Measurements from ENCODE around the gene ADAMTS7.
"Not testable (repeated sequence)": the region's sequence is repeated elsewhere in the genome, so short reads cannot be mapped to it uniquely, and the experiment has no call there.

Gene ADAMTS7

DNA sequence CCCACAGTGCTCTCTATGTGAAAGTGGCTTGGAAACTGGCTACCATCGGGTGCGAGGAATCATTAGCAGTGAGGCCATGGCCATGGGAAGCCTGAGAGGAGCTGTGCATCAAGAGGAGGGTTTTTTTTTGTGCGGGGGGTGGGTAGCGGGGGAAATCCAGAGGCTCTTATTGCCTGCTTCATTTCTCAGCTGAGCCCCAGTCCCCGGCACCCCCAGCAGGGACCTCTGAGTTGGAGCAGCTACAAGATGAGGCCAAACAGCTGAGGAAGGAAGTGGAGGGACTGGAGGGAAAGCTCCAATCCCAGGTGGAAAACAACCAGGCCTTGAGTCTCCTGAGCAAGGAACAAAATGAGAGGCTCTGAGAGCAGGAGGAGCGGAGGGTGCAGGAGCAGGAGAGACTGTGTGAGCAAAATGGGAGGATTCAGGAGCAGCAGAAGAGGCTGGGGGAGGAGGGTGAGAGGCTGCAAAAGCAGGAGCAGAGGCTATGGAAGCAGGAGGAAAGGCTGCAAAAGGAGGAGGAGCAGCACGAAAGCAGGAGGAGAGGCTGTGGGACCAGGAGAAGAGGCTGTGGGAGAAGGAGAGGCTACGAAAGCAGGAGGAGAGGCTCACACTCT, 76.7 kb downstream of the ADAMTS7 start:
- Histone ChIP-seq H3K36me3 (replicated peaks in 1 of 2; ENCODE audit: control insufficient read depth in 2 of 2, insufficient read depth in 2 of 2, low read length in 2 of 2) (no peaks in the 10 kb centered on the region), H3K4me2 (ENCODE audit: insufficient read depth, low read length, poor library complexity, severe bottlenecking) (no peak overlapping the region), H4K91ac (ENCODE audit: low read depth, low read length, poor library complexity) (no peak overlapping the region), H2BK15ac (ENCODE audit: low read length) (no peak overlapping the region), H2BK12ac (ENCODE audit: low read length) (no peak overlapping the region), H3K14ac (ENCODE audit: low read length) (no peak overlapping the region), H3K4me1 (ENCODE audit: control insufficient read depth in 2 of 2, insufficient read depth in 1 of 2, low read depth in 1 of 2, low read length in 2 of 2) (no peaks in the 10 kb centered on the region), H3K23ac (ENCODE audit: low read depth, low read length, poor library complexity) (no peak overlapping the region), H3K4me3 (ENCODE audit: low read length in 2 of 2) (no peak overlapping the region), H2BK5ac (ENCODE audit: low read length) (no peak overlapping the region), H3K4ac (ENCODE audit: low read length) (no peak overlapping the region), H2AFZ (ENCODE audit: low read length) (no peak overlapping the region), H3K79me1 (ENCODE audit: low read depth, low read length) (no peaks in the 10 kb centered on the region), H3K27me3 (ENCODE audit: control insufficient read depth in 3 of 3, insufficient read depth in 3 of 3, low read depth in 1 of 3, low read length in 3 of 3) (peaks cover 0 to 38% (median 0%) of the 10 kb centered on the region in 3 experiments), H2BK120ac (ENCODE audit: low read depth, low read length) (no peak overlapping the region), H2AK5ac (ENCODE audit: low read depth, low read length) (peak overlapping the region; percentile 14), H3K9ac (ENCODE audit: low read depth, low read length, poor library complexity) (peak overlapping the region; percentile 50), H3K27ac (replicated peaks; ENCODE audit: low read length) (no peak overlapping the region), H3K9me3 (replicated peaks in 1 of 2; ENCODE audit: control insufficient read depth in 2 of 2, insufficient read depth in 1 of 2, low read depth in 1 of 2, low read length in 2 of 2) (no peaks in the 10 kb centered on the region), H3K18ac (ENCODE audit: low read length) (peak overlapping the region; percentile 70), H4K8ac (ENCODE audit: low read depth, low read length) (no peak overlapping the region)
- WGBS, 2 donors (ENCODE audit: extremely low coverage in 2 of 2, insufficient read length in 2 of 2, insufficient replicate concordance in 1 of 2), result no CpG with 5 or more reads among the region's 8 CpGs
- no peak for DNase-seq (ENCODE audit: low spot score)

DNA sequence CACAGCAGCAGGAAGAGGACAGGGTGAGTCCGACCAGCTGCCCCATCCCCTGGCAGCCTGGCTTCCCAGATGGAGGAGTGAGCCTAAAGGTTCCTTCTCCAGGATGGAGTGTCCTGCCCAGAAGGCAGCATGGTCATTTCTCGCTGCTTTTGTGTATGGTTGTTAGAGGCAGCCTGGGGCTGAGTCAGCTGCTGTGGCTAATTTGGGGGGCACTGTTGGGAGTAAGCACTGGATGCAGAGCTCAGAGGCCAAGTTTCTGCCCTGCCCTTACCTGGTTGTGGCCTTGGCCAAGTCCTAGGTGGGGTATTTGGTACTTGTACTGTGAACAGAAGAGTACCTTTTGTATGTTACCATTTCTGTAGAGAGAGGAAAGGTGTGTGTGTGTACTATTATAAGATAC, 78.6 kb downstream of the ADAMTS7 start:
- no peaks in the 10 kb centered on the region for H3K79me1 ChIP-seq (ENCODE audit: low read depth, low read length)
- no peaks in the 10 kb centered on the region for H3K9me3 ChIP-seq (replicated peaks in 1 of 2; ENCODE audit: control insufficient read depth in 2 of 2, insufficient read depth in 1 of 2, low read depth in 1 of 2, low read length in 2 of 2)
- H2AK5ac ChIP-seq (ENCODE audit: low read depth, low read length), result no peak overlapping the region
- no peak overlapping the region for H3K23ac ChIP-seq (ENCODE audit: low read depth, low read length, poor library complexity)
- H3K4me3 ChIP-seq (ENCODE audit: low read length in 2 of 2), result no peak overlapping the region
- no peak overlapping the region for H2BK5ac ChIP-seq (ENCODE audit: low read length)
- H3K18ac ChIP-seq (ENCODE audit: low read length), result no peak overlapping the region
- H4K8ac ChIP-seq (ENCODE audit: low read depth, low read length), result no peak overlapping the region
- no peaks in the 10 kb centered on the region for H3K36me3 ChIP-seq (replicated peaks in 1 of 2; ENCODE audit: control insufficient read depth in 2 of 2, insufficient read depth in 2 of 2, low read length in 2 of 2)
- no peak for DNase-seq (ENCODE audit: low spot score)
- no peak overlapping the region for H2BK120ac ChIP-seq (ENCODE audit: low read depth, low read length)
- H4K91ac ChIP-seq (ENCODE audit: low read depth, low read length, poor library complexity), result no peak overlapping the region
- no peak overlapping the region for H3K27ac ChIP-seq (replicated peaks; ENCODE audit: low read length)
- H3K14ac ChIP-seq (ENCODE audit: low read length), result no peak overlapping the region
- H3K4ac ChIP-seq (ENCODE audit: low read length), result no peak overlapping the region
- H2AFZ ChIP-seq (ENCODE audit: low read length), result no peak overlapping the region
- no peak overlapping the region for H2BK12ac ChIP-seq (ENCODE audit: low read length)
- no CpG with 5 or more reads among the region's 2 CpGs for WGBS, 2 donors (ENCODE audit: extremely low coverage in 2 of 2, insufficient read length in 2 of 2, insufficient replicate concordance in 1 of 2)
- H3K4me1 ChIP-seq (ENCODE audit: control insufficient read depth in 2 of 2, insufficient read depth in 1 of 2, low read depth in 1 of 2, low read length in 2 of 2), result no peaks in the 10 kb centered on the region
- no peak overlapping the region for H3K9ac ChIP-seq (ENCODE audit: low read depth, low read length, poor library complexity)
- no peak overlapping the region for H3K4me2 ChIP-seq (ENCODE audit: insufficient read depth, low read length, poor library complexity, severe bottlenecking)
- H2BK15ac ChIP-seq (ENCODE audit: low read length), result no peak overlapping the region
- peaks cover 0 to 44% (median 0%) of the 10 kb centered on the region in 3 experiments for H3K27me3 ChIP-seq (ENCODE audit: control insufficient read depth in 3 of 3, insufficient read depth in 3 of 3, low read depth in 1 of 3, low read length in 3 of 3)

DNA sequence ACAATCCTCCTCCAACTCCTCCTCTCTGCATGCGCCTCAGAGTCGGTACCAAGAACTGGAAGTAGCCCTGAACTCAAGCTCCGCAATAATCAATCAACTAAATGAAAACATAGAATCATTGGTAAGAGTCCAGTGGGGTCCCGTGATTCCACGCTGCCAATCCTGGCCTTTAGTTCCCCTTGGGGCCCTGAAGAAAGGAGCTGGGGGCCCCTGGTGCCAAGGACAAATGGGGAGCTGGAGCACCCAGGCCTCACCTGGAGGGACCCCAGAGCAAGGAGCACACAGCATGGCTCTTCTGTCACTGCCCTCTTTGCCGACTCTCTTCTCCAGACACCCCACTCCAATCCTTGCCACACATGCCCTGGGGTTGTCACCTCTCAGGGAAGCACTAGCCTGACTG, 80.3 kb downstream of the ADAMTS7 start:
- Histone ChIP-seq H3K9ac (ENCODE audit: low read depth, low read length, poor library complexity) (no peak overlapping the region), H3K79me1 (ENCODE audit: low read depth, low read length) (no peaks in the 10 kb centered on the region), H3K4me1 (ENCODE audit: control insufficient read depth in 2 of 2, insufficient read depth in 1 of 2, low read depth in 1 of 2, low read length in 2 of 2) (no peaks in the 10 kb centered on the region), H3K27me3 (ENCODE audit: control insufficient read depth in 3 of 3, insufficient read depth in 3 of 3, low read depth in 1 of 3, low read length in 3 of 3) (peaks cover 0 to 49% (median 0%) of the 10 kb centered on the region in 3 experiments), H3K9me3 (replicated peaks in 1 of 2; ENCODE audit: control insufficient read depth in 2 of 2, insufficient read depth in 1 of 2, low read depth in 1 of 2, low read length in 2 of 2) (no peaks in the 10 kb centered on the region), H2BK5ac (ENCODE audit: low read length) (no peak overlapping the region), H3K4me2 (ENCODE audit: insufficient read depth, low read length, poor library complexity, severe bottlenecking) (no peak overlapping the region), H2BK12ac (ENCODE audit: low read length) (no peak overlapping the region), H3K36me3 (replicated peaks in 1 of 2; ENCODE audit: control insufficient read depth in 2 of 2, insufficient read depth in 2 of 2, low read length in 2 of 2) (no peaks in the 10 kb centered on the region), H3K27ac (replicated peaks; ENCODE audit: low read length) (no peak overlapping the region), H3K14ac (ENCODE audit: low read length) (no peak overlapping the region), H2BK15ac (ENCODE audit: low read length) (no peak overlapping the region), H4K8ac (ENCODE audit: low read depth, low read length) (no peak overlapping the region), H3K4ac (ENCODE audit: low read length) (no peak overlapping the region), H3K18ac (ENCODE audit: low read length) (no peak overlapping the region), H3K23ac (ENCODE audit: low read depth, low read length, poor library complexity) (no peak overlapping the region), H3K4me3 (ENCODE audit: low read length in 2 of 2) (no peak overlapping the region), H4K91ac (ENCODE audit: low read depth, low read length, poor library complexity) (no peak overlapping the region), H2AFZ (ENCODE audit: low read length) (no peak overlapping the region), H2AK5ac (ENCODE audit: low read depth, low read length) (no peak overlapping the region), H2BK120ac (ENCODE audit: low read depth, low read length) (no peak overlapping the region)
- WGBS, 2 donors (ENCODE audit: extremely low coverage in 2 of 2, insufficient read length in 2 of 2, insufficient replicate concordance in 1 of 2), result no CpG with 5 or more reads among the region's 6 CpGs
- DNase-seq (ENCODE audit: low spot score), result no peak

DNA sequence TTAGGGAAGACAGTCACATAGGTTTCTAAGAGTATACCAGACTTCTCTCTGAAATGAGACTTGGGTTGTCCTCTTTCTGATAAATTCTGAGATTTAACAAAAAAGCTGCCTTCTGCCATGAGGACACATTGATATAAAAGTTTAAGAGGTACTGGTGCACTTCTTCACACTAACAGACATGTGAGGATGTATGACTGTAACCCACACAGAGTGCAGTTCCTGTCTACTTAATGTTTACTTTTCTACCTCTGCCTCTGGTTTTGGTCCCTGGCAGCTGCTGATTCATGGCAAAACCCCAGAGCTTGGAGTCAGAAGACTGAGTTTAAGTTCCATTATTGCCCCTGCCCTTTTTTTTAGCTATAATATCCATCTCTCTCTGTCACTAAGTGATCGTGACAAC, 82.8 kb downstream of the ADAMTS7 start:
- not testable (repeated sequence) for H3K4me3 ChIP-seq (ENCODE audit: low read length in 2 of 2)

More for the DNA sequence above, 82.8 kb downstream of the ADAMTS7 start:
- not testable (repeated sequence) for H3K4me2 ChIP-seq (ENCODE audit: insufficient read depth, low read length, poor library complexity, severe bottlenecking); H3K9me3 ChIP-seq (replicated peaks in 1 of 2; ENCODE audit: control insufficient read depth in 2 of 2, insufficient read depth in 1 of 2, low read depth in 1 of 2, low read length in 2 of 2); H2AFZ ChIP-seq (ENCODE audit: low read length); H3K23ac ChIP-seq (ENCODE audit: low read depth, low read length, poor library complexity); H3K27ac ChIP-seq (replicated peaks; ENCODE audit: low read length); DNase-seq (ENCODE audit: low spot score); H3K36me3 ChIP-seq (replicated peaks in 1 of 2; ENCODE audit: control insufficient read depth in 2 of 2, insufficient read depth in 2 of 2, low read length in 2 of 2); H4K91ac ChIP-seq (ENCODE audit: low read depth, low read length, poor library complexity); H2AK5ac ChIP-seq (ENCODE audit: low read depth, low read length); H2BK12ac ChIP-seq (ENCODE audit: low read length); H3K18ac ChIP-seq (ENCODE audit: low read length); H2BK15ac ChIP-seq (ENCODE audit: low read length); H2BK120ac ChIP-seq (ENCODE audit: low read depth, low read length); H2BK5ac ChIP-seq (ENCODE audit: low read length); H4K8ac ChIP-seq (ENCODE audit: low read depth, low read length); H3K14ac ChIP-seq (ENCODE audit: low read length); H3K4ac ChIP-seq (ENCODE audit: low read length); H3K79me1 ChIP-seq (ENCODE audit: low read depth, low read length); H3K4me1 ChIP-seq (ENCODE audit: control insufficient read depth in 2 of 2, insufficient read depth in 1 of 2, low read depth in 1 of 2, low read length in 2 of 2); H3K9ac ChIP-seq (ENCODE audit: low read depth, low read length, poor library complexity)
- H3K27me3 ChIP-seq (ENCODE audit: control insufficient read depth in 3 of 3, insufficient read depth in 3 of 3, low read depth in 1 of 3, low read length in 3 of 3), result peaks cover 0 to 30% (median 0%) of the 10 kb centered on the region in 3 experiments
- no CpG with 5 or more reads among the region's 1 CpG for WGBS, 2 donors (ENCODE audit: extremely low coverage in 2 of 2, insufficient read length in 2 of 2, insufficient replicate concordance in 1 of 2)
